ENCODE measurements around the gene UGT2A3.
"Not testable (repeated sequence)": the region's sequence is repeated elsewhere in the genome, so short reads cannot be mapped to it uniquely, and the experiment has no call there.

Gene UGT2A3

GRCh38 chr4:68984947-68985346 lies 33.3 kb upstream of the UGT2A3 start:
- no peak overlapping the region for H3K4me3 ChIP-seq (ENCODE audit: low read depth in 1 of 2, low read length in 1 of 2)
- no peak for TF ChIP-seq CTCF (IDR thresholded peaks at IDR 0.05)
- no peak overlapping the region for H3K27ac ChIP-seq
- H3K27me3 ChIP-seq: no peaks in the 10 kb centered on the region
- H3K4me1 ChIP-seq (ENCODE audit: control insufficient read depth in 1 of 2, insufficient read depth in 1 of 2, low read depth in 1 of 2, low read length in 1 of 2): no peaks in the 10 kb centered on the region
- H3K36me3 ChIP-seq: no peaks in the 10 kb centered on the region
- no peaks in the 10 kb centered on the region for H3K9me3 ChIP-seq

- Histone ChIP-seq H3K9me3 (no peaks in the 10 kb centered on the region), H3K27ac (no peak overlapping the region), H3K27me3 (no peaks in the 10 kb centered on the region), H3K36me3 (no peaks in the 10 kb centered on the region), H3K4me3 (ENCODE audit: low read depth in 1 of 2, low read length in 1 of 2) (no peak overlapping the region), H3K4me1 (ENCODE audit: control insufficient read depth in 1 of 2, insufficient read depth in 1 of 2, low read depth in 1 of 2, low read length in 1 of 2) (no peaks in the 10 kb centered on the region)
- no peak for TF ChIP-seq CTCF (IDR thresholded peaks at IDR 0.05)
These were observed 11.8 kb upstream of the UGT2A3 start for GRCh38 chr4:68963374-68963773.

GRCh38 chr4:68962868-68963267 lies 11.3 kb upstream of the UGT2A3 start:
- Histone ChIP-seq H3K27me3 (no peaks in the 10 kb centered on the region), H3K9me3 (no peaks in the 10 kb centered on the region), H3K27ac (no peak overlapping the region), H3K4me3 (ENCODE audit: low read depth in 1 of 2, low read length in 1 of 2) (no peak overlapping the region), H3K4me1 (ENCODE audit: control insufficient read depth in 1 of 2, insufficient read depth in 1 of 2, low read depth in 1 of 2, low read length in 1 of 2) (no peaks in the 10 kb centered on the region), H3K36me3 (no peaks in the 10 kb centered on the region)
- no peak for TF ChIP-seq CTCF (IDR thresholded peaks at IDR 0.05)

- no peaks in the 10 kb centered on the region for H3K9me3 ChIP-seq
- H3K27me3 ChIP-seq: no peaks in the 10 kb centered on the region
- H3K27ac ChIP-seq: no peak overlapping the region
- no peaks in the 10 kb centered on the region for H3K4me1 ChIP-seq (ENCODE audit: control insufficient read depth in 1 of 2, insufficient read depth in 1 of 2, low read depth in 1 of 2, low read length in 1 of 2)
- TF ChIP-seq CTCF (IDR thresholded peaks at IDR 0.05): no peak
- no peaks in the 10 kb centered on the region for H3K36me3 ChIP-seq
- no peak overlapping the region for H3K4me3 ChIP-seq (ENCODE audit: low read depth in 1 of 2, low read length in 1 of 2)
These were observed 8.9 kb upstream of the UGT2A3 start for GRCh38 chr4:68960294-68961163.

DNA sequence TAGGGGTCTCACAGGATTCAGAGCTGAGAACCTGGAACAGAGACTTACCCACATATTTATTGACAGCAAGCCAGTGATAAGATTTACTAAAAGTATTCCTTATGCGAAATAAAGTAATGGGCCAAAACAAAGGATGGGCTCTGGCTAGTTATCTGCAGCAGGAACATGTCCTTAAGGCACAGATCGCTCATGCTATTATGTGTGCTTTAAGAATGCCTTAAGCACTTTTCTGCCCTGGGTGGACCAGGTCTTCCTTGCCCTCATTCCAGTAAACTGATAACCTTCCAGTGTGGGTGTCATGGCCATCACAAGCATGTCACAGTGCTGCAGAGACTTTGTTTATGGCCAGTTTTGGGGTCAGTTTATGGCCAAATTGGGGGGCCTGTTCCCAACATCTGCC lies 7.5 kb upstream of the UGT2A3 start:
- not testable (repeated sequence) for H3K9me3 ChIP-seq; H3K4me1 ChIP-seq (ENCODE audit: control insufficient read depth in 1 of 2, insufficient read depth in 1 of 2, low read depth in 1 of 2, low read length in 1 of 2); H3K27ac ChIP-seq; H3K27me3 ChIP-seq; H3K36me3 ChIP-seq; H3K4me3 ChIP-seq (ENCODE audit: low read depth in 1 of 2, low read length in 1 of 2)

GRCh38 chr4:68954126-68954525 lies 2.5 kb upstream of the UGT2A3 start:
- no peaks in the 10 kb centered on the region for H3K27me3 ChIP-seq
- H3K9me3 ChIP-seq: no peaks in the 10 kb centered on the region
- TF ChIP-seq CTCF (IDR thresholded peaks at IDR 0.05): no peak
- H3K4me3 ChIP-seq (ENCODE audit: low read depth in 1 of 2, low read length in 1 of 2): no peak overlapping the region
- no peaks in the 10 kb centered on the region for H3K36me3 ChIP-seq
- H3K4me1 ChIP-seq (ENCODE audit: control insufficient read depth in 1 of 2, insufficient read depth in 1 of 2, low read depth in 1 of 2, low read length in 1 of 2): no peaks in the 10 kb centered on the region
- no peak overlapping the region for H3K27ac ChIP-seq
